ENCODE results near the gene LRIG1. TPM values are rescaled to one million over a fixed set of nuclear protein-coding genes. Genes with fewer than 3 reads are reported as not detected.

LRIG1 gene
- total RNA-seq, 1 experiment from 2014 or later: 5.3 TPM

- Histone ChIP-seq H3K4me3 (ENCODE audit: low read depth in 2 of 2, low read length in 2 of 2) (no peak overlapping the region), H3K36me3 (ENCODE audit: control insufficient read depth, insufficient read depth, low read length) (no peaks in the 10 kb centered on the region), H3K27me3 (ENCODE audit: control insufficient read depth, insufficient read depth, low read length) (no peaks in the 10 kb centered on the region), H3K9me3 (ENCODE audit: control insufficient read depth, insufficient read depth, low read depth, low read length) (no peaks in the 10 kb centered on the region), H3K4me1 (ENCODE audit: control insufficient read depth, insufficient read depth, low read length) (no peaks in the 10 kb centered on the region), H3K27ac (ENCODE audit: low read length) (no peak overlapping the region)
- intact Hi-C loops (cut with micrococcal nuclease; ENCODE audit: unreplicated experiment): no loop called here
- TF ChIP-seq SIN3A (IDR thresholded peaks at IDR 0.05; ENCODE audit: borderline replicate concordance, insufficient read depth, low read depth, low read length) (no peak), CTCF (IDR thresholded peaks at IDR 0.05) (no peak), REST (IDR thresholded peaks at IDR 0.05; ENCODE audit: insufficient read depth in 1 of 2, low read depth in 2 of 2, low read length in 1 of 2) (no peak), TCF7L2 (IDR thresholded peaks at IDR 0.05; ENCODE audit: low read depth, low read length) (no peak), POLR2AphosphoS5 (IDR thresholded peaks at IDR 0.05; ENCODE audit: low read depth, low read length) (no peak)
- POLR2A ChIA-PET: interaction anchor here (0.6 kb wide), 1 partner anchor 1884 kb away, joined by 3 read pairs; no protein-coding TSS in a partner anchor
- in situ Hi-C loops (cut with HindIII; ENCODE audit: low pct_unique_long_range_greater_than_20kb, low sequenced_read_pairs): no loop called here
- BruUV-seq (replicated peaks): no TSS peak
- ATAC-seq (no peak), DNase-seq (ENCODE audit: low read depth, low spot score) (no peak)
- CTCF ChIA-PET: no interaction called here
Observed at GRCh38 chr3:66383998-66384745, 116.7 kb downstream of the LRIG1 start.

- Histone ChIP-seq H3K27ac (ENCODE audit: low read length) (no peak overlapping the region), H3K9me3 (ENCODE audit: control insufficient read depth, insufficient read depth, low read depth, low read length) (no peaks in the 10 kb centered on the region), H3K36me3 (ENCODE audit: control insufficient read depth, insufficient read depth, low read length) (no peaks in the 10 kb centered on the region), H3K4me1 (ENCODE audit: control insufficient read depth, insufficient read depth, low read length) (no peaks in the 10 kb centered on the region), H3K27me3 (ENCODE audit: control insufficient read depth, insufficient read depth, low read length) (no peaks in the 10 kb centered on the region), H3K4me3 (ENCODE audit: low read depth in 2 of 2, low read length in 2 of 2) (no peak overlapping the region)
- ATAC-seq: no peak
- ChIA-PET POLR2A (no interaction called here), CTCF (no interaction called here)
- intact Hi-C loops (cut with micrococcal nuclease; ENCODE audit: unreplicated experiment): no loop called here
- no TSS peak for BruUV-seq (replicated peaks)
- in situ Hi-C loops (cut with HindIII; ENCODE audit: low pct_unique_long_range_greater_than_20kb, low sequenced_read_pairs): no loop called here
- TF ChIP-seq CTCF (IDR thresholded peaks at IDR 0.05): no peak
- no peak for TF ChIP-seq SIN3A (IDR thresholded peaks at IDR 0.05; ENCODE audit: borderline replicate concordance, insufficient read depth, low read depth, low read length)
- DNase-seq (ENCODE audit: low read depth, low spot score): no peak
Observed at GRCh38 chr3:66383023-66383422, 117.8 kb downstream of the LRIG1 start.

Data from Panc1 (cell line).